NCI-H82 treated with DMSO at 0.1 percent for 48 hours (cell line): ENCODE results near the gene RUFY2.
"Not testable (repeated sequence)": the region's sequence is repeated elsewhere in the genome, so short reads cannot be mapped to it uniquely, and the experiment has no call there.

Experiments
- DNase-seq: peaks from one replicate; lab custom pipeline; 2025; ENCODE audit not compliant: unreplicated experiment; lab: John Stamatoyannopoulos, UW

The RUFY2 gene, protein sequence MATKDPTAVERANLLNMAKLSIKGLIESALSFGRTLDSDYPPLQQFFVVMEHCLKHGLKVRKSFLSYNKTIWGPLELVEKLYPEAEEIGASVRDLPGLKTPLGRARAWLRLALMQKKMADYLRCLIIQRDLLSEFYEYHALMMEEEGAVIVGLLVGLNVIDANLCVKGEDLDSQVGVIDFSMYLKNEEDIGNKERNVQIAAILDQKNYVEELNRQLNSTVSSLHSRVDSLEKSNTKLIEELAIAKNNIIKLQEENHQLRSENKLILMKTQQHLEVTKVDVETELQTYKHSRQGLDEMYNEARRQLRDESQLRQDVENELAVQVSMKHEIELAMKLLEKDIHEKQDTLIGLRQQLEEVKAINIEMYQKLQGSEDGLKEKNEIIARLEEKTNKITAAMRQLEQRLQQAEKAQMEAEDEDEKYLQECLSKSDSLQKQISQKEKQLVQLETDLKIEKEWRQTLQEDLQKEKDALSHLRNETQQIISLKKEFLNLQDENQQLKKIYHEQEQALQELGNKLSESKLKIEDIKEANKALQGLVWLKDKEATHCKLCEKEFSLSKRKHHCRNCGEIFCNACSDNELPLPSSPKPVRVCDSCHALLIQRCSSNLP

GRCh38 chr10:68406815-68407548 lies at the start of gene RUFY2:
RUFY2 (minus strand) TSS chr10:68407277; CDS start chr10:68407189, 88 bp downstream.
- peak; percentile 43 for DNase-seq

- not testable (repeated sequence) for DNase-seq
Measured at GRCh38 chr10:68449698-68450097, 42.6 kb upstream of the RUFY2 start.

DNA sequence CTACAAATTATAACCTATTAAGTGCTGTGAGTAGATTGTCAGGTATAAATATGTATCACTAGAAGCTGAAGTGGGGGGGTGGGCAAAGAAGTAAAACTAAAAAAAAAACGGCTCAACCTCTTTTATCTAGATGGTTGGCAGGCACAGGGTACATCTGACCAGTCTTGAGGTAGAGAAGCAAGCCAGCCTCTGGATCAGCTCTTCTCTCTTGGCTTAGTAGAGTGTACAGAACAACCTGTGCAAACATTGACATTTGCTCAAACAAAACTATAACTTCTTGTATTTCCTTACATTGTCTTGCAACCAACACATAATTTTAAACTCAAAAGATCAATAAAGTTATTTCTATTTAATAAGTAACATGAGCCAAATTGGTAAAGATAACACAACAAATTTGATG lies 39.1 kb upstream of the RUFY2 start:
- no peak for DNase-seq

- DNase-seq = no peak
Measured at GRCh38 chr10:68442971-68443370, 35.9 kb upstream of the RUFY2 start.

DNA sequence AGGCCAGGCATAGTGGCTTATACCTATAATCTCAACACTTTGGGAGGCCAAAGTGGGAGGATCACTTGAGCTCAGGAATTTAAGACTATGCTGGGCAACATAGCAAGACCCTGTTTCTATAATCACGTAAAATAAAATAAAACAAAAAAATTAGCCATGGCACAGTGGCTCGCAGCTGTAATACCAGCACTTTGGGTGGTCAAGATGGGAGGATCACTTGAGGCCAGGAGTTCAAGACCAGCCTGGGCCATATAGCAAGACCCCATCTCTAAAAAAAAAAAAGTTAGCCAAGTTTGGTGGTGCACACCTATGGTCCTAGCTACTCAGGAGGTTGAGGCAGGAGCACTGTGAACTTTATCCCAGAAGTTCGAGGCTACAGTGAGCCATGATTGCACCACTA lies 33.8 kb upstream of the RUFY2 start:
- DNase-seq = no peak

- no peak for DNase-seq
Measured at GRCh38 chr10:68435803-68436202, 28.7 kb upstream of the RUFY2 start.

- no peak for DNase-seq
Measured at GRCh38 chr10:68434657-68435056, 27.6 kb upstream of the RUFY2 start.

GRCh38 chr10:68428396-68429104 lies 21.5 kb upstream of the RUFY2 start:
- no peak for DNase-seq

DNA sequence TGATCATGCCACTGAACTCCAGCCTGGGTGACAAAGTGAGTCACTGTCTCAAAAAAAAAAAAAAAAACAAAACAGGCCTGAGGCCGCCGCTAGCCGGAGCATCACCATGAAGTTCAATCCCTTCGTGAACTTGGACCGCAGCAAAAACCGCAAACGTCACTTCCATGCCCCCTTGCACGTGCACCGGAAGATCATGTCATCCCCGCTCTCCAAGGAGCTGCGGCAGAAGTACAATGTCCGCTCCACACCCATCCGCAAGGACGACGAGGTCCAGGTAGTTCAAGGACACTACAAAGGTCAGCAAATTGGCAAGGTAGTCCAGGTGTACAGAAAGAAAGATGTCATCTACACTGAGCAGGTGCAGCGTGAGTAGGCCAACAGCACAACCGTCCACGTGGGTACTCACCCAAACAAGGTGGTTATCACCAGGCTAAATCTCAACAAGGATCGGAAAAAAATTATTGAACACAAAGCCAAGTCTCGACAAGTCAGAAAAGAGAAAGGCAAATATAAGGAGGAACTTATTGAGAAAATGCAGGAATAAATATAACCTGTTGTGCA lies 17.5 kb upstream of the RUFY2 start:
- DNase-seq = no peak

DNA sequence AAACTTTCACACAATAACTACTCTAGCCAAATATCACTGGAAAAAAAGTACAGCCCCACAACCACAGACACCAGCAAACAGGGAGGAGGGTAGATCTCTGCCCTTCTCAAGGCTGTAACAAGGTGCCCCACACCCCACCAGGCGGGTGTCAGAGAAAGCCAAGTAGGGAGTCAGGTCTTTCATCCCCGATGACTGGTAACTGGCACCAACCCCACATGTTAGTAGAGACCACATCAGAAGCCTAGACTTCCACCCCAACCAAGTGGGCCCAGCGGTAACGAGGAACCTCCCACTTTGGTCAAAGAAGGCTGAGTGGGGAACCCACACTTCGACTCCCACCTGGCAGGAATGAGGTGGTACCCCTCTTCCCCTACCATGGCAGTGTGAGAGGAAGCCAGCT lies 16.4 kb upstream of the RUFY2 start:
- no peak for DNase-seq

DNA sequence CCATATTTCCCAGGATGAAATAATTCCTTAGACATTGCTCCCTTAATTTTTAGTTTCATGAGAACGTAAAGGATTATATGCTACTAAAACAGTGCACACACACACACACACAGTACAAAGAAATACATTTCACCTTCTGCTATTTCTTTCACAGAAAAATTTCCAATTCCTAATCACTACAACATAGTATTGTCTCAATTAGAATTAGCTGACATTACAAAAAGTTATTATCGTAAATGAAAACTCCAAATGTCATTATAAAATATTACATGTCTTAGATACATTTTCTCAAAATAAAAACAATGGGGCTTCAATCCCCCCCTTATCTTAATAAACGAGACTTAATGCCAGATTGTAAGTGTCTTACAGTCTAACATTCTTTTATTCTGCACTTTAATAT lies 12.3 kb upstream of the RUFY2 start:
- DNase-seq = no peak

DNA sequence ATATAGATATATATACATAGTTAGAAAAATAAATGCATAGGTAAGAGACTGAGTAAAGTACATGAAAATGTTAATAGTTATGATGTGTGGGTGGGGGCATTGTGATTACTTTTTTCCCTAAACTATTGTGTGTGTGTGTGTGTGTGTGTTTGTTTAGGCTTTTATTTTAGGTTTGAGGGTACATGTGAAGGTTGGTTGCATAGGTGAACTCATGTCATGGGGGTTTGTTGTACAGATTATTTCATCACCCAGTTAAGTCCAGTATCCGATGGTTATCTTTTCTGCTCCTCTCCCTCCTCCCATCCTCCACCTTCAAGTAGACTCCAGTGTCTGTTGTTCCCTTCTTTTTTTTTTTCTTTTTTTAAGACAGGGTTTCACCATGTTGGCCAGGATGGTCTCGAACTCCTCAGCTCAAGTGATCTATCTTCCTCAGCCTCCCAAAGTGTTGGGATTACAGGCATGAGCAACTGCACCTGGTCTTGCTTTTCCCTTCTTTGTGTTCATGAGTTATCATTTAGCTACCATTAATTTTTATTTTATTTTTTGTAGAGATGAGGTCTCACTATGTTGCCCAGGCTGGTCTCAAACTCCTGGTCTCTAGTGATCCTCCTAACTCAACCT lies 1.9 kb upstream of the RUFY2 start:
- DNase-seq = no peak

- peak; percentile 9 for DNase-seq
Measured at GRCh38 chr10:68406111-68406814, 814 bp downstream of the RUFY2 start.

DNA sequence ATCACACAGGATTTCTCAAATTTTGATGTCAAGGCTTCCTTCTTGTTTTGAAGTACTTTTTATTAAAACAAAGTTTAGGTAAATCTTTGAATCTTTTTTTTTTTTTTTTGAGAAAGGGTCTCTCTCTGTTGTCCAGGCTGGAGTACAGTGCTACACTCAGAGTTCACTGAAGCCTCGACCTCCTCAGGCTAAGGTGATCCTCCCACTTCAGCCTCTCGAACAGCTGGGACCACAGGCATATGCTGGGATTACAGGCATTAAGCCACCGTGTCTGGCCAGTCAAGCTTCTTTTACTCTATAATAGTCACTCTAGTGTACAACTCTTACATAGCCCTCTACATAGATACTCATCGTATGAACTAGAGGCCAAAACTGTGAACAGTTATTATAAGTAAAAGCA lies 3.4 kb downstream of the RUFY2 start:
- DNase-seq = peak; percentile 32

- DNase-seq = no peak
Measured at GRCh38 chr10:68402276-68402675, 4.8 kb downstream of the RUFY2 start.

DNA sequence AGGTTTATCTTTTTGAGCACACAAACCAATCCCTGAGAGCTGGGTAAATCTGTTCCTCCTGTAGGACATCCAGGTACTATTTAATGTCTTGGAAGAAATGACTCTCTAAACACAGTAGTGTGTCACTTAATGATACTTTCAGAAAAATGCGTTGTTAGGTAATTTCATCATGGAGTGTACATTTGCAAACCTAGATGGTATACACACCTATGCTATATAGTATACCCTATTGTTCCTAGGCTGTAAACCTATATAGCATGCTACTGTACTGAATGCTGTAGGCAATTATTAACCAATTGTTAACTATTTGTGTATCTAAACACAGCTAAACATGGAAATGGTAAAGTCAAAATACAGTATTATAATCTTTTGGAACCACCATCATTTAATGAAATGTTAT lies 10.1 kb downstream of the RUFY2 start:
- no peak for DNase-seq

GRCh38 chr10:68385740-68386139 lies 21.3 kb downstream of the RUFY2 start:
- no peak for DNase-seq

DNA sequence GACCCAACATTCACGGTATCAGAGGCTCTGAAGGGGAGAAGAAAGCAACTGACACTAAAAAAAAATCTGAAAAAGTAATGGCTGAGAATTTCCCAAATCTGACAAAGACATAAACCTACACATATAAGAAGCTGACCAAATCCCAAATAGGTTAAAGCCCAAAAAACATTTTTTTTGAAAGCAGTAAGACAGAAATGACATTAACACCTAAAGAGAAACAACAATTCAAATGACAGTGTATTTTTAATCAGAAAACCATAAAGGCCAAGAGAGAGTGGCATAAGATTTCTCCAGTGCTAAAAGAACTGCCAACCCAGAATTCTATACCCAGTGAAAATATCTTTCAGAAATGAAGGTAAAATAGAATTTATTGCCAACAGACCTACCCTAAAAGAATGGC lies 35.5 kb downstream of the RUFY2 start:
- DNase-seq = no peak

GRCh38 chr10:68367121-68367520 lies 40.0 kb downstream of the RUFY2 start:
- no peak for DNase-seq

- no peak for DNase-seq
Measured at GRCh38 chr10:68366600-68366999, 40.5 kb downstream of the RUFY2 start.
